Endothelial cell of umbilical vein (primary cell): ENCODE measurements around the gene TIMELESS.

Experiments
- EZH2 ChIP-seq: IDR thresholded peaks from 2 replicates; pipeline ENCODE4 v1.6.1; 2012; ENCODE audit warnings: borderline replicate concordance, low read depth, mild to moderate bottlenecking, moderate library complexity, low read length, inconsistent platforms; ENCODE audit not compliant: severe bottlenecking
- JUN ChIP-seq: IDR thresholded peaks from 2 replicates; pipeline ENCODE4 v1.6.1; 2011; ENCODE audit warnings: borderline replicate concordance, low read depth; ENCODE audit not compliant: insufficient read length, insufficient read depth
- TF ChIP-seq, protein P1 (sequence below), 2 donors: IDR thresholded peaks; 1 replicate in 1 of 2; 2 replicates in 1 of 2; pipeline ENCODE4 v1.5.1; 2011; ENCODE audit warnings: low read length in 2 of 2, mild to moderate bottlenecking in 2 of 2, moderate library complexity in 2 of 2, control low read depth in 1 of 2, inconsistent platforms in 1 of 2, low read depth in 1 of 2; ENCODE audit not compliant: insufficient read depth in 1 of 2; ENCODE audit errors: extremely low read depth in 1 of 2

- TF ChIP-seq, protein P1, sequence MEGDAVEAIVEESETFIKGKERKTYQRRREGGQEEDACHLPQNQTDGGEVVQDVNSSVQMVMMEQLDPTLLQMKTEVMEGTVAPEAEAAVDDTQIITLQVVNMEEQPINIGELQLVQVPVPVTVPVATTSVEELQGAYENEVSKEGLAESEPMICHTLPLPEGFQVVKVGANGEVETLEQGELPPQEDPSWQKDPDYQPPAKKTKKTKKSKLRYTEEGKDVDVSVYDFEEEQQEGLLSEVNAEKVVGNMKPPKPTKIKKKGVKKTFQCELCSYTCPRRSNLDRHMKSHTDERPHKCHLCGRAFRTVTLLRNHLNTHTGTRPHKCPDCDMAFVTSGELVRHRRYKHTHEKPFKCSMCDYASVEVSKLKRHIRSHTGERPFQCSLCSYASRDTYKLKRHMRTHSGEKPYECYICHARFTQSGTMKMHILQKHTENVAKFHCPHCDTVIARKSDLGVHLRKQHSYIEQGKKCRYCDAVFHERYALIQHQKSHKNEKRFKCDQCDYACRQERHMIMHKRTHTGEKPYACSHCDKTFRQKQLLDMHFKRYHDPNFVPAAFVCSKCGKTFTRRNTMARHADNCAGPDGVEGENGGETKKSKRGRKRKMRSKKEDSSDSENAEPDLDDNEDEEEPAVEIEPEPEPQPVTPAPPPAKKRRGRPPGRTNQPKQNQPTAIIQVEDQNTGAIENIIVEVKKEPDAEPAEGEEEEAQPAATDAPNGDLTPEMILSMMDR (IDR thresholded peaks at IDR 0.05; ENCODE audit: extremely low read depth in 1 of 2, insufficient read depth in 1 of 2, low read depth in 1 of 2, low read length in 2 of 2) = no peak
- TF ChIP-seq EZH2 (no peak), JUN (no peak)
Observed at GRCh38 chr12:56377989-56378316, 71.3 kb downstream of the TIMELESS start.
